NCI-H82 treated with DMSO at 0.1 percent for 48 hours (cell line): ENCODE data around the gene KIF26B.
"Not testable (repeated sequence)": the region's sequence is repeated elsewhere in the genome, so short reads cannot be mapped to it uniquely, and the experiment has no call there.

Source experiments
- DNase-seq: peaks from one replicate; lab custom pipeline; 2025; ENCODE audit not compliant: unreplicated experiment; lab: John Stamatoyannopoulos, UW

KIF26B gene

GRCh38 chr1:245378311-245378722, 223.5 kb downstream of the KIF26B start:
- no peak for DNase-seq

GRCh38 chr1:245378745-245379144, 224.0 kb downstream of the KIF26B start:
- DNase-seq, result no peak

GRCh38 chr1:245380790-245381535, 226.2 kb downstream of the KIF26B start:
- DNase-seq, result no peak

- DNase-seq, result no peak
Observed at GRCh38 chr1:245382981-245383380, 228.2 kb downstream of the KIF26B start.

- DNase-seq, result no peak
Observed at GRCh38 chr1:245383396-245384330, 228.9 kb downstream of the KIF26B start.

- no peak for DNase-seq
Observed at GRCh38 chr1:245386297-245386971, 231.6 kb downstream of the KIF26B start.

- DNase-seq, result no peak
Observed at GRCh38 chr1:245388687-245389086, 233.9 kb downstream of the KIF26B start.

GRCh38 chr1:245389873-245390272, 235.1 kb downstream of the KIF26B start:
- DNase-seq, result no peak

GRCh38 chr1:245390975-245391374, 236.2 kb downstream of the KIF26B start:
- no peak for DNase-seq

GRCh38 chr1:245393694-245394093, 238.9 kb downstream of the KIF26B start:
- peak; percentile 73 for DNase-seq

- DNase-seq, result no peak
Observed at GRCh38 chr1:245395680-245396079, 240.9 kb downstream of the KIF26B start.

GRCh38 chr1:245396615-245397014, 241.8 kb downstream of the KIF26B start:
- no peak for DNase-seq

- DNase-seq, result no peak
Observed at GRCh38 chr1:245397771-245398170, 243.0 kb downstream of the KIF26B start.

GRCh38 chr1:245398180-245398579, 243.4 kb downstream of the KIF26B start:
- DNase-seq, result no peak

GRCh38 chr1:245401881-245402587, 247.2 kb downstream of the KIF26B start:
- DNase-seq, result no peak

GRCh38 chr1:245402998-245403397, 248.2 kb downstream of the KIF26B start:
- not testable (repeated sequence) for DNase-seq

- DNase-seq, result peak; percentile 75
Observed at GRCh38 chr1:245404527-245404926, 249.7 kb downstream of the KIF26B start.

GRCh38 chr1:245404952-245405351, 250.2 kb downstream of the KIF26B start:
- DNase-seq, result peak; percentile 96

- DNase-seq, result peak; percentile 92
Observed at GRCh38 chr1:245406426-245406825, 251.6 kb downstream of the KIF26B start.

GRCh38 chr1:245407983-245408382, 253.2 kb downstream of the KIF26B start:
- DNase-seq, result no peak
